KG1 (cell line): ENCODE data around the gene NTF4.
"Not testable (repeated sequence)": the region's sequence is repeated elsewhere in the genome, so short reads cannot be mapped to it uniquely, and the experiment has no call there.

Experiments
- DNase-seq: peaks from one replicate; lab custom pipeline; 2025; lab: John Stamatoyannopoulos, UW

Gene NTF4

GRCh38 chr19:49056902-49057596 is 7.6 kb downstream of the NTF4 start:
- not testable (repeated sequence) for DNase-seq

DNA sequence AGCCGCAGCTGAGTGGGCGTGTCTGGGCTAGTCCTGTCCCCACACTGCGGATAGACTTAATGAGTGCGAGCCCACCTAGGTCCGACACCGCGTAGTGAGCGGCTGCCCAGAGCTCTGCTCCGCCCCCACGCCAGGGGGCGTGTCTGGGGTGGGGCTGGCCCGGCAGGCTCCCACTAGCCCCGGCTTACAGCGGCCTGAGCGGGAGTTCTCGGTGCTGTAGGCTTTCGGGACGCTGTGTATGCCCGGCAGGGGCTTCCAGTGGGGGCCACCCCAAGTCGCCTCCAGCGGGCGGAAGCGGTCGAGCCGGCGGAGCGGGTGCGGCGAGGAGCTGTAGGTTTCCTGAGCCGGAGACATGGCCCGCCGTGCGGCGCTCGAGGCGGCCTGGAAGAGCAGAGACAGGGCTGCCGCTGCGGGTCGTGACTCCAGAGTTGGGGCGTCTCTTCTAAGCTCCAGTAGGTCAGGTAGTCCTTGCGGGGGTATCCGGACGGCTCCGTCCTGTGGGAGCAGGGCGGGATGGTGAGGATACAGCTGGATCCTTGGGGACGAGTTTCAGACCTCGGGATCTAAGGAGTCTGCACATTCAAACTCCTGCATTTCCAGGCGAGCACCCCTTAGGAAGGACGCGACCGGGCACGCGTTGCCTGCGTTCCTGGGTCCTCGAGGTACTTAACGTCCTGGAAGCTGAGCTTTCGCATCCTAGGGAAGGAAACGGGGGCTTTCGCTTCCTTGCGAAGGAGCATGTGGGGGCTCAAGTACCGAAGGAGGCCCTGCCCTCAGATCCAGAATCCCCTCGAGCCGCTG is 8.3 kb downstream of the NTF4 start:
- no peak for DNase-seq

- not testable (repeated sequence) for DNase-seq
Measured at GRCh38 chr19:49050376-49051033, 14.1 kb downstream of the NTF4 start.

DNA sequence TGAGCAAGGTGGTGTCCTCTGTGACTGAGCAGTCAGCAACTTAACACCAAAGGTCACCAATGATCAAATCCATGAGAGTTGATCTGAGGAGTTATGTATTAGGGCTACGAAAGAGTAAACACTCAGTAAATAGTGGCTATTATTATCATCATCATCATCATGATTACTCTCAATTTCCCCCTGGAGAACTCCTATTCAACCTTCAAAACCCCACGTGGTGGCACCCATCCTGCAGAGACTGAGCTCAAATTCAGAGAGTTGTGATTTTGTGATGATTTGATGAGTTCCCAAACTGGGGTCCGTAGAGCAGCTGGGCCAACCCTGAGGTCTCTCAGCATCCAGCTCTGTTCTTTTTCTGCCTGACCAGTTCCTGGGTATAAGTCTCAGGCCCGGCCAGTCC is 14.8 kb downstream of the NTF4 start:
- not testable (repeated sequence) for DNase-seq

- DNase-seq = not testable (repeated sequence)
Measured at GRCh38 chr19:49049011-49049410, 15.6 kb downstream of the NTF4 start, which contains the start of gene CGB8. CGB8 (minus strand) TSS chr19:49049111; CDS start chr19:49048739, 372 bp downstream.

DNA sequence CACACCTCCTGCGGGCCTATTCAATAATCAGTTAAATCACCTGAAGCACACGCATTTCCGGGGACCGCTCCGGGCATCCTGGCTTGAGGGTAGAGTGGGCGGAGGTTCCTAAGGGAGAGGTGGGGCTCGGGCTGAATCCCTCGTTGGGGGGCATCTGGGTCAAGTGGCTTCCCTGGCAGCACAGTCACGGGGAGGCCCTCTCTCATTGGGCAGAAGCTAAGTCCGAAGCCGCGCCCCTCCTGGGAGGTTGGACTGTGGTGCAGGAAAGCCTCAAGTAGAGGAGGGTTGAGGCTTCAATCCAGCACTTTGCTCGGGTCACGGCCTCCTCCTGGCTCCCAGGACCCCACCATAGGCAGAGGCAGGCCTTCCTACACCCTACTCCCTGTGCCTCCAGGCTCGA is 21.1 kb downstream of the NTF4 start, which contains the start of gene CGB5:
CGB5 (plus strand) TSS at position 301 of the 400 bp plus-strand sequence. CDS start 362 bp downstream, outside the sequence.
- not testable (repeated sequence) for DNase-seq

- not testable (repeated sequence) for DNase-seq
Measured at GRCh38 chr19:49042666-49043065, 22.0 kb downstream of the NTF4 start.

GRCh38 chr19:49042177-49042576 is 22.4 kb downstream of the NTF4 start:
- DNase-seq = no peak

DNA sequence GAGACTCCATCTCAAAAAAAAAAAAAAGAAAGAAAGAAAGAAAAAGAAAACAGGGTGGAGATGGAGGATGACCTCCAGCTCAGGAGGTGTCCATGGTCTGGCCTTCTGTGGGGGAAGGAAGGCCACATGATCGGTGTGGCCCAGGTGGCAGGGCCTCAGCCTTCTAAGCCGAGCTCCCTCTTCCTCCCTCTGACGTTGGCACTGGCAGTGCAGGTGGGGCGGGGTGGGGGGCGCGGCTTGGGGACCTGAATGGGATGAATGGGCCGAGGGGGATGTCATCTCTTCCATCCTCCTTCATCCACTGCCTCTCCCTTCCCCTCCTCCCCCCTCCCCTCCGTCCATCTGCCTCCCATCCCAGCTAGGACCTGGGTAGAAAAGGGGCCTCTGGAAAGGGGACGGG is 24.9 kb downstream of the NTF4 start:
- DNase-seq = not testable (repeated sequence)

DNA sequence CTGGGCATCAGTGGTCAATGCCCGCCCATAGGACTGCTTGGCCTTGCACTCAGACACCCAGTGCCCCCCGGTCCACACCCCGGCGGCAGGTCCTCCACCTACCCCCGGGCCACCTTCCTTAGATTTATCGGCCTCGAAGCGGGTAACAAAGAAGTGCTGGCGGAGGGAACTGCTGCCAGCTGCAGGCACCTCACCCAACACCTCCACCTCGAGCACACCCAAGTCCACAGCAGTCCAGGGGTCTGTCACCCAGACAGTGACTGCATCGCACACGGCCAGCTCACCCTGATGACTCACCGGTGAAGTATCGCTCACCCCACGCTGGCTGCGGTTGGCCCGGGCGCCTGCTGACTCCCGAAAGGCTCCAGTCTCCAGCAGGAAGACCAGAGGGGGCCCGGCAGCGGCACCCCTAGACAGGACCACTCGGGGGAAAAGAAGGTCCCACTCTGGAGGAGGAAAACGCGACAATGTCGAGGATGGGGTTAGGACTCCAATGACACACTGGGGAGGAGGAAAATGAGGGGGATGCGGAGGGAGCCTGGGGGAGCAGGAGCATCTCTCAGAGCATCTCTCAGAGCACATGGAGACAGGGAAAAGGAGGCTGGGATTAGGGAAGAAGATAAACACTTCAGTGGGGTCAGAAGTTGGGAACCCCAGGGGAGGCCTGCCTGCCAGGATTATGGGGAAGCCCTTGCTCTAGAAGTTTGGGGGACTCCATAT is 25.9 kb downstream of the NTF4 start:
- not testable (repeated sequence) for DNase-seq

- not testable (repeated sequence) for DNase-seq
Measured at GRCh38 chr19:49038111-49038510, 26.5 kb downstream of the NTF4 start.

GRCh38 chr19:49036815-49037214 is 27.8 kb downstream of the NTF4 start, which contains the start of gene CGB1:
CGB1 (minus strand) TSS chr19:49036895; CDS start chr19:49036711, 184 bp downstream.
- not testable (repeated sequence) for DNase-seq

DNA sequence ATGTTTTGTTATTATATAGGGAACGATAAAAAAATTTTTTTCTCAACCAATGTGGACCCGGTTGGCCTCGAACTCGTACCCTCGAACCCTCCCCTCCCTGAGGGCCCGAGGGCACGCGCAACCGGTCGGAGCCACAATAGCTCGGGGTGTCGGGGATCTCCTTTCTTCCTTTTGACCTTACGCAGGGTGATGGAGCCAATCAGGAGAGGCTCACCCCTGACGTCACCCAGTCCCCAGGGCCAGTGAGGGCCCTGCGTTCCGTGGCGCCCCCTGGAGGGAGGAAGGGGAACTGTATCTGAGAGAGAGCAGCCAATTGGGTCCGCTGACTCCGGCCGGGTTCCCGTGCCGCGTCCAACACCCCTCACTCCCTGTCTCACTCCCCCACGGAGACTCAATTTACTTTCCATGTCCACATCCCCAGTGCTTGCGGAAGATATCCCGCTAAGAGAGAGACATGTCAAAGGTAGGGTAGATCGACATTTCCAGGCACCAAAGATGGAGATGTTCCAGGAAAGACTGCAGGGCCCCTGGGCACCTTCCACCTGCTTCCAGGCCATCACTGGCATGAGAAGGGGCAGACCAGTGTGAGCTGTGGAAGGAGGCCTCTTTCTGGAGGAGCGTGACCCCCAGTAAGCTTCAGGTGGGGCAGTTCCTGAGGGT is 32.8 kb downstream of the NTF4 start, which contains the start of gene CGB2:
CGB2 (plus strand) TSS at position 249 of the 660 bp plus-strand sequence; CDS start at position 455, 206 bp downstream.
- not testable (repeated sequence) for DNase-seq

DNA sequence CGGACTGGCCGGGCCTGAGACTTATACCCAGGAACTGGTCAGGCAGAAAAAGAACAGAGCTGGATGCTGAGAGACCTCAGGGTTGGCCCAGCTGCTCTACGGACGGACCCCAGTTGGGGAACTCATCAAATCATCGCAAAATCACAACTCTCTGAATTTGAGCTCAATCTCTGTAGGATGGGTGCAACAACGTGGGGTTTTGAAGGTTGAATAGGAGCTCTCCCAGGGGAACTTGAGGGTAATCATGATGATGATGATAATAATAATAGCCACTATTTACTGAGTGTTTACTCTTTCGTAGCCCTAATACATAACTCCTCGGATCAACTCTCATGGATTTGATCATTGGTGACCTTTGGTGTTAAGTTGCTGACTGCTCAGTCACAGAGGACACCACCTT is 34.3 kb downstream of the NTF4 start:
- DNase-seq = not testable (repeated sequence)

DNA sequence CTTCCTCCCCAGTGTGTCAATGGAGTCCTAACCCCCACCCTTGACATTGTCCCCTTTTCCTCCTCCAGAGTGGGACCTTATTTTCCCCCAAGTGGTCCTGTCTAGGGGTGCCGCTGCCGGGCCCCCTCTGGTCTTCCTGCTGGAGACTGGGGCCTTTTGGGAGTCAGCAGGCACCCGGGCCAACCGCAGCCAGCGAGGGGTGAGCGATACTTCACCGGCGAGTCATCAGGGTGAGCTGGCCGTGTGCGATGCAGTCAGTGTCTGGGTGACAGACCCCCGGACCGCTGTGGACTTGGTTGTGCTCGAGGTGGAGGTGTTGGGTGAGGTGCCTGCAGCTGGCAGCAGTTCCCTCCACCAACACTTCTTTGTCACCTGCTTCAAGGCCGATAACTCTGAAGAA is 34.9 kb downstream of the NTF4 start:
- DNase-seq = not testable (repeated sequence)

- not testable (repeated sequence) for DNase-seq
Measured at GRCh38 chr19:49028686-49029085, 35.9 kb downstream of the NTF4 start.

- not testable (repeated sequence) for DNase-seq
Measured at GRCh38 chr19:49025599-49025998, 39.0 kb downstream of the NTF4 start.

- not testable (repeated sequence) for DNase-seq
Measured at GRCh38 chr19:49025088-49025487, 39.5 kb downstream of the NTF4 start.

DNA sequence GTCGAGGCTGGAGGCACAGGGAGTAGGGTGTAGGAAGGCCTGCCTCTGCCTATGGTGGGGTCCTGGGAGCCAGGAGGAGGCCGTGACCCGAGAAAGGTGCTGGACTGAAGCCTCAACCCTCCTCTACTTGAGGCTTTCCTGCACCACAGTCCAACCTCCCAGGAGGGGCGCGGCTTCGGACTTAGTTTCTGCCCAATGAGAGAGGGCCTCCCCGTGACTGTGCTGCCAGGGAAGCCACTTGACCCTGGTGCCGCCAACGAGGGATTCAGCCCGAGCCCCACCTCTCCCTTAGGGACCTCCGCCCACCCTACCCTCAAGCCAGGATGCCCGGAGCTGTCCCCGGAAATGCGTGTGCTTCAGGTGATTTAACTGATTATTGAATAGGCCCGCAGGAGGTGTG is 40.4 kb downstream of the NTF4 start, which contains the start of gene CGB3:
CGB3 (minus strand) TSS at position 101 of the 400 bp plus-strand sequence. CDS start 362 bp downstream, outside the sequence.
- not testable (repeated sequence) for DNase-seq

- no peak for DNase-seq
Measured at GRCh38 chr19:49022116-49022515, 42.5 kb downstream of the NTF4 start.
